Heart left ventricle (tissue), 16 donors: ENCODE results near the gene NKD1. TPM values are rescaled to one million over a fixed set of nuclear protein-coding genes. Genes with fewer than 3 reads are reported as not detected.

ENCODE experiments used
- ATAC-seq, 4 donors: fragments of 200-7000 bp; cut with Tn5 transposase; one replicate each; pipeline ENCODE4 v1.9.1; 2020 to 2022; ENCODE audit warnings: moderate library complexity in 4 of 4, mild to moderate bottlenecking in 3 of 4, moderate number of reproducible peaks in 1 of 4
- DNase-seq, 5 donors: peaks; one replicate each; pipeline ENCODE4 v3.0.0-alpha.2; 2020
- H3K27ac ChIP-seq, 12 donors: fragments of 200-600 bp; sonication (generic) in 4 of 12; one replicate each; pipeline versions ENCODE4 v1.5.0 to v1.8.0; 2016 to 2022; ENCODE audit warnings: mild to moderate bottlenecking in 2 of 12
- H3K27me3 ChIP-seq, 9 donors: fragments of 200-600 bp; sonication (generic) in 2 of 9; one replicate each; pipeline versions ENCODE4 v1.5.1 to v1.8.0; 2016 to 2022; ENCODE audit warnings: mild to moderate bottlenecking in 3 of 9
- H3K36me3 ChIP-seq, 9 donors: fragments of 200-600 bp; sonication (generic) in 2 of 9; one replicate each; pipeline versions ENCODE4 v1.5.0 to v1.8.0; 2018 to 2022; ENCODE audit warnings: mild to moderate bottlenecking in 2 of 9
- H3K4me1 ChIP-seq, 12 donors: fragments of 200-600 bp; sonication (generic) in 4 of 12; one replicate each; pipeline versions ENCODE4 v1.5.0 to v1.8.0; 2016 to 2022; ENCODE audit warnings: mild to moderate bottlenecking in 3 of 12
- H3K4me3 ChIP-seq, 12 donors: fragments of 200-600 bp; sonication (generic) in 4 of 12; one replicate each; pipeline versions ENCODE4 v1.5.0 to v1.8.0; 2017 to 2022; ENCODE audit warnings: mild to moderate bottlenecking in 9 of 12, moderate library complexity in 4 of 12
- H3K9me3 ChIP-seq, 12 donors: fragments of 200-600 bp; sonication (generic) in 4 of 12; one replicate each; pipeline versions ENCODE4 v1.5.0 to v1.8.0; 2016 to 2022; ENCODE audit warnings: mild to moderate bottlenecking in 1 of 12
- CTCF ChIP-seq, 12 donors: fragments of 200-600 bp; sonication (generic) in 4 of 12; IDR thresholded peaks; one replicate each; pipeline versions ENCODE4 v1.5.0 to v1.8.0; 2018 to 2022; ENCODE audit warnings: antibody characterized with exemption in 12 of 12, mild to moderate bottlenecking in 5 of 12
- POLR2A ChIP-seq, 2 donors: fragments of 450-650 bp; IDR thresholded peaks; one replicate each; pipeline ENCODE4 v1.6.1; 2017; ENCODE audit warnings: antibody characterized with exemption in 2 of 2, mild to moderate bottlenecking in 2 of 2, moderate library complexity in 2 of 2
- WGBS, 4 donors: extraction: QIAGEN DNeasy Blood & Tissue Kit in 2 of 4; methylation state at CpG; one replicate each; pipeline versions ENCODE4 v1.1.5 to v1.1.7; 2013 to 2018; 5-methylcytosine and 5-hydroxymethylcytosine counted together
- intact Hi-C, 10 donors: fragments of 100-400 bp; cut with DNase I; formaldehyde crosslinking; loops; one replicate each; pipeline versions ENCODE4 v1.11.1 to v1.14.2; 2022
- polyA plus RNA-seq, 2 donors: library from polyadenylated mRNA; stranded (reverse); fragments of 200-250 nt; gene quantifications; one replicate each; pipeline ENCODE4 v1.2.3, GENCODE V29; 2013
- total RNA-seq, 9 donors: library from RNA; depleted of rRNA in 2 of 9; stranded (reverse); fragments of >200 nt in 2 of 9; fragmentation: NEBNext Ultra II Directional in 3 of 9; extraction: Animal tissue kit (Norgen Biotek cat#: 25700) in 3 of 9; gene quantifications; one replicate each; pipeline versions ENCODE4 v1.1.0 to v1.2.4, GENCODE V29; 2016 to 2023
- donor health status: ischemic (EF 13 %, LVEDD 7.1; RV severe dilation, severe dysfunction).
- donor health status: healthy with polysubstance abuse.
- donor health status: DM: no; HTN: yes; CAD: no.
- donor health status: DM: no; HTN: no; CAD: no.
- donor health status: ischemic (EF 25% LVEDD 6.9; RV normal size, moderate dysfunction).
- donor health status: ischemic (EF 25% LVEDD 5.7; RV mildly dilated, moderate dysfunction).
- donor health status: healthy.
- donor health status: DM: yes; HTN: yes; CAD: no.
- donor health status: ischemic (EF 35%, LVEDD 5.7; RV mildly dilated, moderate dysfunction).
- donor health status: nonischemic (EF 11% LVEDD 7.7; RV severe dilation, severe dysfunction).
- donor health status: DM: yes; HTN: yes; CAD: no.
- donor health status: PGD.
- donor health status: ischemic (EF 29% LVEDD 5.4; RV normal size, mild dysfunction).
- donor health status: nonischemic (EF 23%, LVEDD 6.1; RV moderate dilation, normal function).

Gene NKD1
- total and polyA plus RNA-seq, 11 donors, result 0.05 to 1.0 (median 0.26) TPM

- Histone ChIP-seq H3K4me3 (no peak overlapping the region), H3K4me1 (no peaks in the 10 kb centered on the region), H3K36me3 (no peaks in the 10 kb centered on the region), H3K27ac (no peak overlapping the region), H3K27me3 (peaks cover 0 to 4% (median 0%) of the 10 kb centered on the region in 9 donors), H3K9me3 (no peaks in the 10 kb centered on the region)
- ATAC-seq (no peak), DNase-seq (no peak)
- 74 to 90% (median 86%) methylated on average over 10 to 11 of the region's 11 CpGs for WGBS, 4 donors
- TF ChIP-seq CTCF (IDR thresholded peaks at IDR 0.05), result no peak
- no peak for TF ChIP-seq POLR2A (IDR thresholded peaks at IDR 0.05)
- intact Hi-C loops, result no loop called here
Measured at GRCh38 chr16:50538411-50539052, 9.7 kb upstream of the NKD1 start.

- Histone ChIP-seq H3K36me3 (no peaks in the 10 kb centered on the region), H3K9me3 (no peaks in the 10 kb centered on the region), H3K4me3 (no peak overlapping the region), H3K27ac (no peak overlapping the region), H3K4me1 (no peaks in the 10 kb centered on the region), H3K27me3 (peaks cover 0 to 7% (median 0%) of the 10 kb centered on the region in 9 donors)
- ATAC-seq (no peak), DNase-seq (no peak)
- intact Hi-C loops, result no loop called here
- 70 to 76% (median 73%) methylated on average over 16 to 17 of the region's 17 CpGs for WGBS, 4 donors
- no peak for TF ChIP-seq POLR2A (IDR thresholded peaks at IDR 0.05)
- TF ChIP-seq CTCF (IDR thresholded peaks at IDR 0.05), result no peak
Measured at GRCh38 chr16:50539053-50539695, 9.0 kb upstream of the NKD1 start.

GRCh38 chr16:50539822-50540710 lies 8.1 kb upstream of the NKD1 start:
- intact Hi-C loops, result loop anchor here in 2 of 10 donors (10.0 kb wide), 2 partner anchors 55 to 165 kb away; no protein-coding TSS in a partner anchor
- peaks cover 0 to 7% (median 0%) of the 10 kb centered on the region in 9 donors for H3K27me3 ChIP-seq
- no peak overlapping the region for H3K27ac ChIP-seq
- ATAC-seq (no peak), DNase-seq (no peak)
- 78 to 80% (median 79%) methylated on average over 23 of the region's 23 CpGs for WGBS, 4 donors
- no peaks in the 10 kb centered on the region for H3K9me3 ChIP-seq
- TF ChIP-seq CTCF (IDR thresholded peaks at IDR 0.05), result no peak
- no peak for TF ChIP-seq POLR2A (IDR thresholded peaks at IDR 0.05)
- H3K4me1 ChIP-seq, result no peaks in the 10 kb centered on the region
- H3K36me3 ChIP-seq, result no peaks in the 10 kb centered on the region
- H3K4me3 ChIP-seq, result no peak overlapping the region

GRCh38 chr16:50540711-50541007 lies 7.5 kb upstream of the NKD1 start:
- H3K36me3 ChIP-seq, result no peaks in the 10 kb centered on the region
- WGBS, 4 donors, result 93 to 98% (median 97%) methylated on average over 3 of the region's 3 CpGs
- H3K9me3 ChIP-seq, result no peaks in the 10 kb centered on the region
- ATAC-seq (no peak), DNase-seq (no peak)
- H3K27ac ChIP-seq, result no peak overlapping the region
- TF ChIP-seq CTCF (IDR thresholded peaks at IDR 0.05), result no peak
- TF ChIP-seq POLR2A (IDR thresholded peaks at IDR 0.05), result no peak
- peaks cover 0 to 7% (median 0%) of the 10 kb centered on the region in 9 donors for H3K27me3 ChIP-seq
- no peak overlapping the region for H3K4me3 ChIP-seq
- intact Hi-C loops, result loop anchor here in 2 of 10 donors (10.0 kb wide), 2 partner anchors 56 to 166 kb away; no protein-coding TSS in a partner anchor
- H3K4me1 ChIP-seq, result no peaks in the 10 kb centered on the region
